IMR-90 (cell line): ENCODE measurements around the gene PCDHB10.
"Not testable (repeated sequence)": the region's sequence is repeated elsewhere in the genome, so short reads cannot be mapped to it uniquely, and the experiment has no call there.

ENCODE experiments used
- BHLHE40 ChIP-seq: fragments of 150-350 bp; IDR thresholded peaks from 2 replicates; pipeline ENCODE4 v1.6.1; 2016; ENCODE audit warnings: mild to moderate bottlenecking, low read depth, low read length
- CEBPB ChIP-seq: IDR thresholded peaks from 2 replicates; pipeline ENCODE4 v1.6.1; 2012; ENCODE audit warnings: low read depth, low read length, improper control_type of control experiment
- CHD1 ChIP-seq: IDR thresholded peaks from 2 replicates; pipeline ENCODE4 v1.6.1; 2012; ENCODE audit warnings: low read depth, low read length, improper control_type of control experiment
- CTCF ChIP-seq: conservative IDR thresholded peaks from 2 replicates; pipeline ENCODE4 v1.5.1; 2012; ENCODE audit warnings: mild to moderate bottlenecking, low read depth, low read length, improper control_type of control experiment
- FOS ChIP-seq: fragments of 150-350 bp; IDR thresholded peaks from 2 replicates; pipeline ENCODE4 v1.6.1; 2016; ENCODE audit warnings: low read depth, low read length
- MAZ ChIP-seq: IDR thresholded peaks from 2 replicates; pipeline ENCODE4 v1.6.1; 2012; ENCODE audit warnings: low read depth, mild to moderate bottlenecking, low read length, improper control_type of control experiment, moderate library complexity, borderline replicate concordance
- MXI1 ChIP-seq: IDR thresholded peaks from 2 replicates; pipeline ENCODE4 v1.6.1; 2012; ENCODE audit warnings: low read depth, mild to moderate bottlenecking, low read length, moderate library complexity, borderline replicate concordance
- NFE2L2 ChIP-seq: fragments of 150-350 bp; IDR thresholded peaks from 2 replicates; pipeline ENCODE4 v1.6.1; 2016; ENCODE audit warnings: low read depth, mild to moderate bottlenecking, low read length
- POLR2A ChIP-seq: IDR thresholded peaks from 2 replicates; pipeline ENCODE4 v1.6.1; 2012; ENCODE audit warnings: mild to moderate bottlenecking, low read depth, low read length
- RAD21 ChIP-seq: IDR thresholded peaks from 2 replicates; pipeline ENCODE4 v1.6.1; 2012; ENCODE audit warnings: low read length, improper control_type of control experiment
- SMC3 ChIP-seq: fragments of 150-350 bp; IDR thresholded peaks from 2 replicates; pipeline ENCODE4 v1.6.1; 2016; ENCODE audit warnings: low read depth, mild to moderate bottlenecking, antibody characterized with exemption, low read length, moderate library complexity

- TF ChIP-seq CTCF, MAZ, POLR2A, CEBPB, RAD21, FOS, SMC3, CHD1, BHLHE40, MXI1, NFE2L2: not testable (repeated sequence)
Measured at GRCh38 chr5:141184117-141184855, 7.9 kb upstream of the PCDHB10 start.
